ENCODE measurements around the gene MSH3.

DNA sequence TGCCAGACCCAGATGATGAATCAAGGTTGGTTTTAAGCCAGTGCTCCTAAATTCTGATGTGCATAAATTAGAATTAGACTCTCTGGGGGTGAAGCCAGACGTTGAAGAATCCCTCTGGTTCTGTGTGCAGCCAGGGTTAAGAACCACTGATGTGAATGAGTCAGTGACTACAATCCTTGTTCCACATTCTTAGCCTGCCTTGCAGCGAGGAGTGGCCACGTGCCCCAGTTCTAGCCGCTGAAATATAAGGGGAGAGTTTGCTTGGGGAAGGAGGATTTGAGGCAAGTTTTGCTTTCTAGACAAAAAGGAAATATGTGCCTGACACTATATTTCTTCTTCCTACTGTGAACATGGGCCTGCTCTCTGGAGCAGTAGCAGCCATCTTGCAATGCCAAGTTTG lies 34.2 kb upstream of the MSH3 start:
- no peak for TF ChIP-seq GABPA (IDR thresholded peaks at IDR 0.05; ENCODE audit: low read depth)
- TF ChIP-seq YY1 (IDR thresholded peaks at IDR 0.05; ENCODE audit: low read depth) = no peak
- no peak for TF ChIP-seq EZH2phosphoT487 (IDR thresholded peaks at IDR 0.05; ENCODE audit: borderline replicate concordance, low read depth)
- no peak for TF ChIP-seq FOXJ3 (CRISPR knock-in tag; IDR thresholded peaks at IDR 0.05)
- TF ChIP-seq, protein P1, sequence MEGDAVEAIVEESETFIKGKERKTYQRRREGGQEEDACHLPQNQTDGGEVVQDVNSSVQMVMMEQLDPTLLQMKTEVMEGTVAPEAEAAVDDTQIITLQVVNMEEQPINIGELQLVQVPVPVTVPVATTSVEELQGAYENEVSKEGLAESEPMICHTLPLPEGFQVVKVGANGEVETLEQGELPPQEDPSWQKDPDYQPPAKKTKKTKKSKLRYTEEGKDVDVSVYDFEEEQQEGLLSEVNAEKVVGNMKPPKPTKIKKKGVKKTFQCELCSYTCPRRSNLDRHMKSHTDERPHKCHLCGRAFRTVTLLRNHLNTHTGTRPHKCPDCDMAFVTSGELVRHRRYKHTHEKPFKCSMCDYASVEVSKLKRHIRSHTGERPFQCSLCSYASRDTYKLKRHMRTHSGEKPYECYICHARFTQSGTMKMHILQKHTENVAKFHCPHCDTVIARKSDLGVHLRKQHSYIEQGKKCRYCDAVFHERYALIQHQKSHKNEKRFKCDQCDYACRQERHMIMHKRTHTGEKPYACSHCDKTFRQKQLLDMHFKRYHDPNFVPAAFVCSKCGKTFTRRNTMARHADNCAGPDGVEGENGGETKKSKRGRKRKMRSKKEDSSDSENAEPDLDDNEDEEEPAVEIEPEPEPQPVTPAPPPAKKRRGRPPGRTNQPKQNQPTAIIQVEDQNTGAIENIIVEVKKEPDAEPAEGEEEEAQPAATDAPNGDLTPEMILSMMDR (IDR thresholded peaks at IDR 0.05) = no peak
